Stimulated activated memory B cell treated with anti-CD40 and anti-IgM and Interleukin-4, amounts not matched to agents 10 μg/mL and 1 μg/mL and 100 μg/mL, for 72 hours (primary cell): ENCODE data around the gene APOBEC4.

Source experiments
- ATAC-seq: fragments of 150-1000 bp; cut with Tn5 transposase; 2 replicates; pipeline ENCODE4 v1.10.0; 2021
- H3K27ac Mint-ChIP-seq: one replicate; pipeline ENCODE4 v1.8.0; 2022; ENCODE audit warnings: mild to moderate bottlenecking, mixed read lengths
- H3K27me3 Mint-ChIP-seq: one replicate; pipeline ENCODE4 v1.8.0; 2022; ENCODE audit warnings: mixed read lengths
- H3K36me3 Mint-ChIP-seq: one replicate; pipeline ENCODE4 v1.8.0; 2022; ENCODE audit warnings: mixed read lengths
- H3K4me1 Mint-ChIP-seq: one replicate; pipeline ENCODE4 v1.8.0; 2022; ENCODE audit warnings: mixed read lengths
- H3K4me3 Mint-ChIP-seq: one replicate; pipeline ENCODE4 v1.8.0; 2022; ENCODE audit warnings: mild to moderate bottlenecking, moderate library complexity, mixed read lengths
- H3K9me3 Mint-ChIP-seq: one replicate; pipeline ENCODE4 v1.8.0; 2022; ENCODE audit warnings: mixed read lengths

Gene APOBEC4

DNA sequence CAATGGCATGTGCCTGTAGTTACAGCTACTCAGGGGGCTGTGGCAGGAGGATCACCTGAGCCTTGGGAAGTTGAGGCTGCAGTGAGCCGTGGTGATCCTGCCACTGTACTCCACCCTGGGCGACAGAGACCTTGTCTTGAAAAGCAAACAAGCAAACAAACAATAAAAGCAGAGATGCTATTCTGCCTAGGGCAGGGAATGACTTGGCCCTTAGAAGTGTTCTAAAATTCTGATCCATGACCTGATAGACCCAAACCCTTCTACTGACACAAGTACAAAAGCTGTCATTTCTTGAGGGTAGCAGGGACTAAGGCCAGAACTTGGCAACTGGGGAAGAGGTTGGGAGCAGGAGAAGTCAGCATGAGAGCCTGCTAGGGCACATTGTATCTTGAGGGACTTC is 47.2 kb downstream of the APOBEC4 start:
- no peaks in the 10 kb centered on the region for H3K27me3 Mint-ChIP-seq
- H3K9me3 Mint-ChIP-seq = peaks cover 4% of the 10 kb centered on the region
- peak overlapping the region; percentile 90 for H3K27ac Mint-ChIP-seq
- no peaks in the 10 kb centered on the region for H3K36me3 Mint-ChIP-seq
- no peak for ATAC-seq
- no peak overlapping the region for H3K4me3 Mint-ChIP-seq
- peaks cover 68% of the 10 kb centered on the region for H3K4me1 Mint-ChIP-seq

DNA sequence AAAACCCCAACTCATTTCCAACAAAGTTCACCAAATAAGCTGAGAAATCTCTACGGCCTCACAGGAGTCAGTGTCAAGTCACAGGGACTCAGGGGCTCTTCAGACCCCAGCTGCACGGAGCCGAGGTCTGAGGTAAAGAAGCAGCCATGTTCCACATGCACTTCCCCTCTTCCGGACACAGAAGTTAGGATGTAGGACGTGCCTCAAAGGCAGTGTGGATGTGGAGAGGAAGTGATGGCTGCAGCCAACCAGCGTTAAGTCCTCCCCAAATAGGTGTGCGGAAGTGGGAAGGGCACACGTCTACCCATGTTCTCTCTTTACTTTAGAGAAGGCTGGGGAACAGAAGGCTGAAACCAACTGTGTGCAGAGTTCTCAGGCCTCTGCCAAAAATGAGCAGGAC is 48.3 kb downstream of the APOBEC4 start:
- Mint-ChIP-seq H3K4me1 (peaks cover 64% of the 10 kb centered on the region), H3K27me3 (no peaks in the 10 kb centered on the region), H3K4me3 (no peak overlapping the region), H3K9me3 (peaks cover 4% of the 10 kb centered on the region), H3K36me3 (no peaks in the 10 kb centered on the region), H3K27ac (peak overlapping the region; percentile 90)
- ATAC-seq = peak; percentile 39

DNA sequence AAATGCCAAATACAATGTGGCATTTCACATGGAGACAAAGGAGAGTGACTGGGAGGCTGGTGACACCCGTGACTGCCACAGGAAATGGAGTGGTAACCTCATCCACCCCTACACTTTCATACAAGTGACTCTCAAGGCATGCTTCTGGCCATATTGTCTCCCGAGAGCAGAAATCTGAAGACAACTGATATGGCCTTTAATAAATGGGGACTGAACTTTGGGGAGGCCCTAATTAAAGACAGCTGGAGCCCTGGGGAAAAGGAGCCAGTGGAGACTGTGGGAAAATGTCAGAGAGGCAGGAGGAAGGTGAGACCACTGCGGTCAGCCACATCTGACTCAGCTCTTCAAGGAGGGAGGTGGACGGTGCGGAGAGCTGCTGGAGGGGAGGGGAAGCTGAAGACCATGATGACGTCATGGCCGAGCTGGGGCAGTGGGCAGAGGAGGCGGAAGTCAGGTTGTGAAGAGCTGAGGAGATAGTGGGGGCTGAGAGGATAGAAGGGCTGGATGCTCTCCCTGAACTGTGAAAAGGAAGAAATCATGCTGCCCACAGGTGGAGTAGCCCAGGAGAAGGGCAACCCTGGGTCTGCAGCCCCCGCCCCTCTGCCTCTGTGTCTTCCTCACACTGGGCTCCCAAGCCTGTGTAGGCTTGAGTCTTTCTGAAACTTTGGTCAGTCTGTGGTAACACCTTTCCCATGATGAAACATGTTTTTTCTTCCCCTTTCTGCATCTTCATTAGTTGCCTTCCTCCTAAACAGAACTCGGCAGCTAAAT is 48.9 kb downstream of the APOBEC4 start:
- H3K4me1 Mint-ChIP-seq = peaks cover 59% of the 10 kb centered on the region
- no peaks in the 10 kb centered on the region for H3K27me3 Mint-ChIP-seq
- H3K4me3 Mint-ChIP-seq = peak overlapping the region; percentile 28
- peak overlapping the region; percentile 90 for H3K27ac Mint-ChIP-seq
- peak; percentile 70 for ATAC-seq
- no peaks in the 10 kb centered on the region for H3K36me3 Mint-ChIP-seq
- H3K9me3 Mint-ChIP-seq = peaks cover 4% of the 10 kb centered on the region

DNA sequence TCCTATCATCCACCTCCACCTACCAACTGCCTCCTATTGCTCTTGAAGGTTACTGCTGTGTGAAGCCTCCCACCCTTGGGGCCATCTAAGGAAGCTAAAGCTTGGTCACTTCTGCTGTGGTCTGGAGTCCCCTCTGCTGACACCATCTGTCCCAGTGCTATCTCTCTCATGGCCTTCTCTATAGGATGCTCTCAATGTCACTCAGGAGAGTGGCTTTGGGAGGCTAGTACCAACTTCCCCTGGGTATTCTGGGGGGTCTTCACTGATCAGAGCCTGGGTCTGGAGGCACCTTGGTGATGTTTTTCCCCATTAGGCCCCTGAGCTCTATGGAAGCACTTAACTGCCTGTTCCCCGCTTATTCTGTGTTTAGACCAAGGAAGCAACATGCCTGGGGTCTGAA is 50.6 kb downstream of the APOBEC4 start:
- Mint-ChIP-seq H3K9me3 (peaks cover 4% of the 10 kb centered on the region), H3K4me3 (no peak overlapping the region), H3K27me3 (no peaks in the 10 kb centered on the region), H3K4me1 (peaks cover 55% of the 10 kb centered on the region), H3K27ac (peak overlapping the region; percentile 90), H3K36me3 (no peaks in the 10 kb centered on the region)
- ATAC-seq = no peak

DNA sequence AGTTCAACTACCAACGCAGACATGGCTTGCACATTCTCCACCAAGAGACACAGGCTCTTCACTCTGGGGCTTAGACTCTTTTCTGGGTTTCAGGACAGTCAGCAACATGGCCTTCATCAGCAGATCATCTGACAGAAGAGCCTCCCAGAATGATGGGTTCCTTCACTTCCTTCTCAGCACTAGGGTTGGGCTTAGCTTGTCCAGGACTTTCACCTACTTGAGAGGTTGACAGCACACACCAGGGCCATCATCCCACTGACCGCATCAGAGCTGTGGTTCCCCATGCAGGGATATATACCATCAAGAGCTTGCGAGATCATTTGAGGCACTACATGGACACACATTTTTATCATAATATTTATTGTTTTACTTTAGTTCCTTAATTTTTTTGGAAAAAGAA is 52.5 kb downstream of the APOBEC4 start:
- Mint-ChIP-seq H3K36me3 (no peaks in the 10 kb centered on the region), H3K4me3 (no peak overlapping the region), H3K27ac (peak overlapping the region; percentile 37), H3K9me3 (peaks cover 4% of the 10 kb centered on the region), H3K4me1 (peaks cover 43% of the 10 kb centered on the region), H3K27me3 (no peaks in the 10 kb centered on the region)
- no peak for ATAC-seq

DNA sequence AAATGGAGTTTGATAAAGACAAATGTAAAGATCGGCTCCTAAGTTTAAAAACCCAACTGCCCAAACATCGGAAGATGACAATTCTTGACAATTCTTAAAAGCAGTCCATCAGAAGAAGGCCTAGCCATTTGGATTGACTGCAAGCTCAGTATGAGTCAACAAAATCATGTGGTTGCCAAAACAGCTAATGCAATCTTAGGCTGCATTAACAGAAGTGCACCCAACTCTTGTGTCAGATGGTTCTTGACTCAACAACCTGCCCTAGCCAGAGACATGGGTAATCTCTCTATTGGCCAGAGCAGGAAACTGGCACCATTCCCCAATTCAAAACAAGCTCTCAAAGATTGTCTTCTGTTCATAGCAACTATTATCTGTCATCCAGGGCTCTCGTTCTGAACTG is 53.0 kb downstream of the APOBEC4 start:
- peak overlapping the region; percentile 37 for H3K27ac Mint-ChIP-seq

DNA sequence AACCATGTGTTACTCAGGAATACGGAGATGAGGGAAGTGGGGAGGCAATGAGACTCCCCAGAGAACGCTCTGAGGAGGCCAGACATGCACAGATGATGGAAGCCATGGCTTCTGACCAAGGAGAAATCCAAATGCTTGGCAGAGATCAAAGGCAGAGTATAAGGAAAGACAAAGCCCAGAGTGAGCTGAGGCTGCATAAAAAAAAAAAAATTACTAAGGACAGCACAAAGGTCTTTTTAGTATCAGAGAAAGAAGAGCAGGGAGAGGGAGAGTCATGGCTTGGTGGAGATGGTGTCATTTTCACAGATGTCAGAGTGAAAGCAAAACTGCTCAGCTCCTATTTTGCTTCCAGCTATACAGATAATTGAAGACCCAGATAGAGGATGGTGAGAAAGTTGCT is 54.7 kb downstream of the APOBEC4 start:
- no peak overlapping the region for H3K4me3 Mint-ChIP-seq
- H3K4me1 Mint-ChIP-seq = peaks cover 29% of the 10 kb centered on the region
- no peaks in the 10 kb centered on the region for H3K27me3 Mint-ChIP-seq
- H3K36me3 Mint-ChIP-seq = no peaks in the 10 kb centered on the region
- H3K9me3 Mint-ChIP-seq = no peaks in the 10 kb centered on the region
- peak; percentile 58 for ATAC-seq
- peak overlapping the region; percentile 65 for H3K27ac Mint-ChIP-seq

More for the DNA sequence above, 53.0 kb downstream of the APOBEC4 start:
- Mint-ChIP-seq H3K4me3 (no peak overlapping the region), H3K27me3 (no peaks in the 10 kb centered on the region), H3K4me1 (peaks cover 41% of the 10 kb centered on the region), H3K9me3 (peaks cover 4% of the 10 kb centered on the region), H3K36me3 (no peaks in the 10 kb centered on the region)
- ATAC-seq = no peak

DNA sequence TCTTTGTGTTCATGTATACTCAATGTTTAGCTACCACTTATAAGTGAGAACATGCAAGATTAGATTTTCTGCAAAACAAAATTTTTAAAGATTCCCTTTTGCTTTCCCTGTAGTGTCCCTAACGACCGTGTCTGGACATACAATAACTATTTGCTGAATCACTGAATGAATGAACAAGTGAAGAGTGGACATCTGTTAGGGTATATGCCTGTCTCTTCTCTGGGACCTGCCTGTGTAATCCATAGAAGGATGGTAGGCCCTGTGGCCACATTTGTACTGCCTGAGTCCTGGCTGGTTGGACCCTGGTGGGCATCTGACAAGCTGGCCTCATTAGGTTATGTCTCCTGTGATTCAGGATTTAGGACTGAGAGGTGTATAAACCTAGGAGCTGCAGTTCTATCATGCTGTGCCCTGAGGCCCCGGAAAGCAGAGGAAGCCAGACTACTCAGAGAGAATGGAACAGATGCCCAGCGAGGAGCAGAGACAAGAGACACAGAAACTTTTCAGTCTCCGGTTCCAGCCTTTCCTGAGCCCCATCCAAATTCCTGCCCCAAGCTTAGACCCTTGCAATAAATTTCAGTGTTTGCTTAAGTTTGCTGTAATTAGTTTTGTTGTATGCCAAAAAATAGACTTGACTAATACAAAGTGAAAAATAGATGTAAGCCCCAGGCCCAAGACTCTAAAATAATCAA is 55.3 kb downstream of the APOBEC4 start:
- H3K36me3 Mint-ChIP-seq = no peaks in the 10 kb centered on the region
- H3K27me3 Mint-ChIP-seq = no peaks in the 10 kb centered on the region
- H3K4me3 Mint-ChIP-seq = no peak overlapping the region
- peak overlapping the region; percentile 65 for H3K27ac Mint-ChIP-seq
- no peaks in the 10 kb centered on the region for H3K9me3 Mint-ChIP-seq
- H3K4me1 Mint-ChIP-seq = peaks cover 29% of the 10 kb centered on the region
- no peak for ATAC-seq

DNA sequence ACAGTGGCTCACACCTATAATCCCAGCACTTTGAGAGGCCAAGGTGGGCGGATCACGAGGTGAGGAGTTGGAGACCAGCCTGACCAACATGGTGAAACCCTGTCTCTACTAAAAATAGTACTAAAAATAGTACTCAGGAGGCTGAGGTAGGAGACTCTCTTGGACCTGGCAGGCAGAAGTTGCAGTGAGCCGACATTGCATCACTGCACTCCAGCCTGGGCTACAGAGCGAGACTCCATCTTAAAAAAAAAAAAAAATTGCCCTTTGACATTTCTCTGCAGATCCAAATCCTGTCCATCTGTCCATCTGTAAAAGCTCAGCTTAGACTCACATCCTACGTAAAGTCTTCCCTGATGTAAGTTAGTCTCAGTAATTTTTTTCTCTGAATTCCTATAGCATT is 56.6 kb downstream of the APOBEC4 start:
- Mint-ChIP-seq H3K27me3 (no peaks in the 10 kb centered on the region), H3K4me3 (no peak overlapping the region)

More for the DNA sequence above, 56.6 kb downstream of the APOBEC4 start:
- Mint-ChIP-seq H3K27ac (no peak overlapping the region), H3K36me3 (no peaks in the 10 kb centered on the region), H3K4me1 (peaks cover 31% of the 10 kb centered on the region), H3K9me3 (no peaks in the 10 kb centered on the region)
- no peak for ATAC-seq
